Astrocyte (in vitro differentiated cells and primary cell): ENCODE measurements around the gene SLITRK1. TPM values are rescaled to one million over a fixed set of nuclear protein-coding genes. Genes with fewer than 3 reads are reported as not detected.

Experiments
- DNase-seq: peaks from one replicate; pipeline ENCODE4 v3.0.0-alpha.2; 2010; ENCODE audit warnings: low read depth
- FAIRE-seq: peaks from 2 replicates; lab custom pipeline; 2011; peaks lifted over from hg19 to GRCh38; lab: Jason Lieb, UNC
- H2AFZ ChIP-seq: 2 replicates; pipeline ENCODE4 v1.6.0; 2012; ENCODE audit warnings: low read depth, low read length, inconsistent platforms
- H3K27ac ChIP-seq: 2 replicates; pipeline ENCODE4 v1.5.1; 2011; ENCODE audit warnings: low read depth, low read length, inconsistent platforms
- H3K27me3 ChIP-seq: 2 replicates; pipeline ENCODE4 v1.6.0; 2011; ENCODE audit warnings: low read length, inconsistent platforms; ENCODE audit not compliant: insufficient read depth
- H3K36me3 ChIP-seq: 2 replicates; pipeline ENCODE4 v1.5.1; 2011; ENCODE audit warnings: low read length, inconsistent platforms; ENCODE audit not compliant: insufficient read depth
- H3K4me1 ChIP-seq: 2 replicates; pipeline ENCODE4 v1.5.1; 2011; ENCODE audit warnings: low read length, inconsistent platforms; ENCODE audit not compliant: insufficient read depth
- H3K4me2 ChIP-seq: 2 replicates; pipeline ENCODE4 v1.6.0; 2012; ENCODE audit warnings: low read length, inconsistent platforms
- H3K4me3 ChIP-seq: 2 replicates; pipeline ENCODE4 v1.5.1; 2011; ENCODE audit warnings: low read depth, mild to moderate bottlenecking, low read length, inconsistent platforms; ENCODE audit not compliant: insufficient read depth
- H3K79me2 ChIP-seq: 2 replicates; pipeline ENCODE4 v1.6.0; 2012; ENCODE audit warnings: mild to moderate bottlenecking, low read length, inconsistent platforms; ENCODE audit not compliant: insufficient read depth
- H3K9ac ChIP-seq: 2 replicates; pipeline ENCODE4 v1.6.0; 2012; ENCODE audit warnings: mild to moderate bottlenecking, low read length, inconsistent platforms
- H3K9me3 ChIP-seq: 2 replicates; pipeline ENCODE4 v1.5.1; 2012; ENCODE audit warnings: low read depth, mild to moderate bottlenecking, low read length, inconsistent platforms; ENCODE audit not compliant: insufficient read depth
- H4K20me1 ChIP-seq: 2 replicates; pipeline ENCODE4 v1.6.0; 2012; ENCODE audit warnings: low read length, inconsistent platforms; ENCODE audit not compliant: insufficient read depth
- H3K27ac Mint-ChIP-seq: one replicate; pipeline ENCODE4 v1.8.0; 2021; ENCODE audit warnings: mild to moderate bottlenecking, mixed read lengths; ENCODE audit not compliant: unreplicated experiment
- H3K27me3 Mint-ChIP-seq: one replicate; pipeline ENCODE4 v1.8.0; 2021; ENCODE audit warnings: low read depth, mixed read lengths; ENCODE audit not compliant: unreplicated experiment
- H3K36me3 Mint-ChIP-seq: one replicate; pipeline ENCODE4 v1.8.0; 2021; ENCODE audit warnings: low read depth, mixed read lengths; ENCODE audit not compliant: unreplicated experiment
- H3K4me1 Mint-ChIP-seq: one replicate; pipeline ENCODE4 v1.8.0; 2021; ENCODE audit warnings: low read depth, mixed read lengths; ENCODE audit not compliant: unreplicated experiment
- H3K4me3 Mint-ChIP-seq: one replicate; pipeline ENCODE4 v1.8.0; 2021; ENCODE audit warnings: mild to moderate bottlenecking, moderate library complexity, mixed read lengths; ENCODE audit not compliant: unreplicated experiment
- H3K9me3 Mint-ChIP-seq: one replicate; pipeline ENCODE4 v1.8.0; 2021; ENCODE audit warnings: mild to moderate bottlenecking, mixed read lengths; ENCODE audit not compliant: unreplicated experiment
- CTCF ChIP-seq: IDR thresholded peaks from 2 replicates; pipeline ENCODE4 v1.5.1; 2011; ENCODE audit warnings: low read depth, mild to moderate bottlenecking, inconsistent platforms, low read length, moderate library complexity; ENCODE audit not compliant: insufficient read depth
- EZH2 ChIP-seq: IDR thresholded peaks from 2 replicates; pipeline ENCODE4 v1.6.1; 2012; ENCODE audit warnings: mild to moderate bottlenecking, low read length, inconsistent platforms; ENCODE audit not compliant: insufficient read depth
- total RNA-seq: library from RNA; stranded (reverse); gene quantifications from 2 replicates; pipeline ENCODE4 v1.2.1, GENCODE V29; 2021

The SLITRK1 gene
- total RNA-seq, 1 donor from 2014 or later = 2.3 TPM

GRCh38 chr13:83890358-83890757, 8.1 kb upstream of the SLITRK1 start:
- H3K9me3 ChIP-seq = no peaks in the 10 kb centered on the region
- no peak overlapping the region for H3K4me3 ChIP-seq
- H3K79me2 ChIP-seq = no peaks in the 10 kb centered on the region
- H3K4me1 ChIP-seq = no peaks in the 10 kb centered on the region
- no peak overlapping the region for H3K9ac ChIP-seq
- no peaks in the 10 kb centered on the region for H4K20me1 ChIP-seq
- Mint-ChIP-seq H3K4me3 (no peak overlapping the region), H3K36me3 (no peaks in the 10 kb centered on the region), H3K27ac (no peak overlapping the region), H3K4me1 (peaks cover 9% of the 10 kb centered on the region), H3K27me3 (no peaks in the 10 kb centered on the region), H3K9me3 (no peaks in the 10 kb centered on the region)
- no peak overlapping the region for H3K4me2 ChIP-seq
- H3K27me3 ChIP-seq = no peaks in the 10 kb centered on the region
- H3K27ac ChIP-seq = no peak overlapping the region
- H2AFZ ChIP-seq = no peak overlapping the region
- TF ChIP-seq CTCF (no peak), EZH2 (no peak)
- DNase-seq (no peak), FAIRE-seq (no peak)
- H3K36me3 ChIP-seq = no peaks in the 10 kb centered on the region

GRCh38 chr13:83884141-83884540, 1.9 kb upstream of the SLITRK1 start:
- H3K27me3 Mint-ChIP-seq = peaks cover 19% of the 10 kb centered on the region
- Histone ChIP-seq H3K27ac (no peak overlapping the region), H3K9ac (no peak overlapping the region), H3K4me2 (no peak overlapping the region), H4K20me1 (no peaks in the 10 kb centered on the region), H3K9me3 (no peaks in the 10 kb centered on the region), H3K4me1 (peaks cover 18% of the 10 kb centered on the region), H2AFZ (no peak overlapping the region), H3K79me2 (no peaks in the 10 kb centered on the region), H3K36me3 (no peaks in the 10 kb centered on the region), H3K27me3 (peaks cover 25% of the 10 kb centered on the region), H3K4me3 (no peak overlapping the region)
- peaks cover 8% of the 10 kb centered on the region for H3K36me3 Mint-ChIP-seq
- H3K4me1 Mint-ChIP-seq = peaks cover 2% of the 10 kb centered on the region
- H3K4me3 Mint-ChIP-seq = no peak overlapping the region
- TF ChIP-seq CTCF (no peak), EZH2 (no peak)
- FAIRE-seq = peak; percentile 20
- no peak overlapping the region for H3K27ac Mint-ChIP-seq
- H3K9me3 Mint-ChIP-seq = peaks cover 5% of the 10 kb centered on the region
- no peak for DNase-seq

GRCh38 chr13:83883061-83883523, 818 bp upstream of the SLITRK1 start:
- no peak for FAIRE-seq
- no peak overlapping the region for H2AFZ ChIP-seq

More at GRCh38 chr13:83883061-83883523, 818 bp upstream of the SLITRK1 start:
- Histone ChIP-seq H3K9ac (no peak overlapping the region), H3K27ac (no peak overlapping the region), H3K4me1 (peaks cover 18% of the 10 kb centered on the region), H3K27me3 (peaks cover 25% of the 10 kb centered on the region), H3K4me3 (peak overlapping the region; percentile 73), H3K36me3 (no peaks in the 10 kb centered on the region), H3K79me2 (no peaks in the 10 kb centered on the region), H4K20me1 (no peaks in the 10 kb centered on the region), H3K4me2 (peak overlapping the region; percentile 93), H3K9me3 (no peaks in the 10 kb centered on the region)
- peaks cover 22% of the 10 kb centered on the region for H3K27me3 Mint-ChIP-seq
- peaks cover 5% of the 10 kb centered on the region for H3K9me3 Mint-ChIP-seq
- H3K27ac Mint-ChIP-seq = no peak overlapping the region
- TF ChIP-seq EZH2 = no peak
- no peak for TF ChIP-seq CTCF
- DNase-seq = no peak
- peaks cover 2% of the 10 kb centered on the region for H3K4me1 Mint-ChIP-seq
- peaks cover 8% of the 10 kb centered on the region for H3K36me3 Mint-ChIP-seq
- H3K4me3 Mint-ChIP-seq = peak overlapping the region; percentile 82
